Measurements from ENCODE around the gene KIAA0586. TPM values are rescaled to one million over a fixed set of nuclear protein-coding genes. Genes with fewer than 3 reads are reported as not detected.
"Not testable (repeated sequence)": the region's sequence is repeated elsewhere in the genome, so short reads cannot be mapped to it uniquely, and the experiment has no call there.

KIAA0586 gene
- polyA plus RNA-seq, 1 donor = 13.0 TPM

- peaks cover 8% of the 10 kb centered on the region for H3K4me1 ChIP-seq (ENCODE audit: control insufficient read depth, insufficient read depth, low read length)
- H3K9me3 ChIP-seq (ENCODE audit: control insufficient read depth, low read depth, low read length) = no peaks in the 10 kb centered on the region
- no CpG with 5 or more reads among the region's 3 CpGs for WGBS (ENCODE audit: insufficient coverage, low lambda C conversion rate)
- DNase-seq = no peak
- no peaks in the 10 kb centered on the region for H3K36me3 ChIP-seq (ENCODE audit: control insufficient read depth, insufficient read depth, low read length)
- no peak overlapping the region for H3K27ac ChIP-seq (ENCODE audit: low read length)
- no peak overlapping the region for H3K4me3 ChIP-seq (ENCODE audit: low read length)
- H3K27me3 ChIP-seq (ENCODE audit: control insufficient read depth, insufficient read depth, low read length) = no peaks in the 10 kb centered on the region
Observed at GRCh38 chr14:58568322-58568721, 140.8 kb downstream of the KIAA0586 start.

GRCh38 chr14:58571256-58571655, 143.7 kb downstream of the KIAA0586 start:
- H3K4me3 ChIP-seq (ENCODE audit: low read length) = no peak overlapping the region
- no peak overlapping the region for H3K27ac ChIP-seq (ENCODE audit: low read length)
- H3K36me3 ChIP-seq (ENCODE audit: control insufficient read depth, insufficient read depth, low read length) = no peaks in the 10 kb centered on the region
- no peak for DNase-seq
- peaks cover 8% of the 10 kb centered on the region for H3K4me1 ChIP-seq (ENCODE audit: control insufficient read depth, insufficient read depth, low read length)
- no peaks in the 10 kb centered on the region for H3K27me3 ChIP-seq (ENCODE audit: control insufficient read depth, insufficient read depth, low read length)
- no peaks in the 10 kb centered on the region for H3K9me3 ChIP-seq (ENCODE audit: control insufficient read depth, low read depth, low read length)
- 80% methylated on average over 1 of the region's 7 CpGs for WGBS (ENCODE audit: insufficient coverage, low lambda C conversion rate)

- Histone ChIP-seq H3K27me3 (ENCODE audit: control insufficient read depth, insufficient read depth, low read length) (no peaks in the 10 kb centered on the region), H3K9me3 (ENCODE audit: control insufficient read depth, low read depth, low read length) (no peaks in the 10 kb centered on the region), H3K4me1 (ENCODE audit: control insufficient read depth, insufficient read depth, low read length) (peaks cover 8% of the 10 kb centered on the region), H3K27ac (ENCODE audit: low read length) (no peak overlapping the region), H3K36me3 (ENCODE audit: control insufficient read depth, insufficient read depth, low read length) (no peaks in the 10 kb centered on the region), H3K4me3 (ENCODE audit: low read length) (no peak overlapping the region)
- peak; percentile 16 to 38 for DNase-seq
- WGBS (ENCODE audit: insufficient coverage, low lambda C conversion rate) = no CpG with 5 or more reads among the region's 9 CpGs
Observed at GRCh38 chr14:58571769-58572472, 144.4 kb downstream of the KIAA0586 start.

- 100% methylated on average over 1 of the region's 1 CpG for whole genome bisulfite sequencing (ENCODE audit: insufficient coverage, low lambda C conversion rate)
- Histone ChIP-seq H3K27ac (ENCODE audit: low read length) (no peak overlapping the region), H3K36me3 (ENCODE audit: control insufficient read depth, insufficient read depth, low read length) (no peaks in the 10 kb centered on the region), H3K4me1 (ENCODE audit: control insufficient read depth, insufficient read depth, low read length) (peaks cover 8% of the 10 kb centered on the region), H3K27me3 (ENCODE audit: control insufficient read depth, insufficient read depth, low read length) (no peaks in the 10 kb centered on the region), H3K9me3 (ENCODE audit: control insufficient read depth, low read depth, low read length) (no peaks in the 10 kb centered on the region), H3K4me3 (ENCODE audit: low read length) (no peak overlapping the region)
- DNase-seq = no peak
Observed at GRCh38 chr14:58572473-58572853, 144.9 kb downstream of the KIAA0586 start.

- Histone ChIP-seq H3K27ac (ENCODE audit: low read length) (no peak overlapping the region), H3K27me3 (ENCODE audit: control insufficient read depth, insufficient read depth, low read length) (no peaks in the 10 kb centered on the region), H3K4me3 (ENCODE audit: low read length) (no peak overlapping the region), H3K9me3 (ENCODE audit: control insufficient read depth, low read depth, low read length) (no peaks in the 10 kb centered on the region), H3K36me3 (ENCODE audit: control insufficient read depth, insufficient read depth, low read length) (no peaks in the 10 kb centered on the region), H3K4me1 (ENCODE audit: control insufficient read depth, insufficient read depth, low read length) (peaks cover 8% of the 10 kb centered on the region)
- no CpG with 5 or more reads among the region's 2 CpGs for WGBS (ENCODE audit: insufficient coverage, low lambda C conversion rate)
- no peak for DNase-seq
Observed at GRCh38 chr14:58572863-58573262, 145.3 kb downstream of the KIAA0586 start.

GRCh38 chr14:58574623-58575022, 147.1 kb downstream of the KIAA0586 start:
- no peaks in the 10 kb centered on the region for H3K27me3 ChIP-seq (ENCODE audit: control insufficient read depth, insufficient read depth, low read length)
- no peaks in the 10 kb centered on the region for H3K9me3 ChIP-seq (ENCODE audit: control insufficient read depth, low read depth, low read length)
- peaks cover 8% of the 10 kb centered on the region for H3K4me1 ChIP-seq (ENCODE audit: control insufficient read depth, insufficient read depth, low read length)
- H3K4me3 ChIP-seq (ENCODE audit: low read length) = no peak overlapping the region
- DNase-seq = no peak
- H3K36me3 ChIP-seq (ENCODE audit: control insufficient read depth, insufficient read depth, low read length) = no peaks in the 10 kb centered on the region
- H3K27ac ChIP-seq (ENCODE audit: low read length) = no peak overlapping the region
- 100% methylated on average over 1 of the region's 2 CpGs for whole genome bisulfite sequencing (ENCODE audit: insufficient coverage, low lambda C conversion rate)

GRCh38 chr14:58575956-58576355, 148.4 kb downstream of the KIAA0586 start:
- no CpG with 5 or more reads among the region's 1 CpG for WGBS (ENCODE audit: insufficient coverage, low lambda C conversion rate)
- Histone ChIP-seq H3K9me3 (ENCODE audit: control insufficient read depth, low read depth, low read length) (no peaks in the 10 kb centered on the region), H3K27me3 (ENCODE audit: control insufficient read depth, insufficient read depth, low read length) (no peaks in the 10 kb centered on the region), H3K36me3 (ENCODE audit: control insufficient read depth, insufficient read depth, low read length) (no peaks in the 10 kb centered on the region), H3K27ac (ENCODE audit: low read length) (no peak overlapping the region), H3K4me1 (ENCODE audit: control insufficient read depth, insufficient read depth, low read length) (peaks cover 8% of the 10 kb centered on the region), H3K4me3 (ENCODE audit: low read length) (no peak overlapping the region)
- DNase-seq = no peak

- H3K36me3 ChIP-seq (ENCODE audit: control insufficient read depth, insufficient read depth, low read length); DNase-seq; H3K4me3 ChIP-seq (ENCODE audit: low read length); H3K9me3 ChIP-seq (ENCODE audit: control insufficient read depth, low read depth, low read length); H3K4me1 ChIP-seq (ENCODE audit: control insufficient read depth, insufficient read depth, low read length); H3K27ac ChIP-seq (ENCODE audit: low read length); H3K27me3 ChIP-seq (ENCODE audit: control insufficient read depth, insufficient read depth, low read length): not testable (repeated sequence)
Observed at GRCh38 chr14:58580035-58580434, 152.5 kb downstream of the KIAA0586 start.

GRCh38 chr14:58581389-58581788, 153.9 kb downstream of the KIAA0586 start:
- H3K36me3 ChIP-seq (ENCODE audit: control insufficient read depth, insufficient read depth, low read length); H3K4me3 ChIP-seq (ENCODE audit: low read length); H3K4me1 ChIP-seq (ENCODE audit: control insufficient read depth, insufficient read depth, low read length); H3K9me3 ChIP-seq (ENCODE audit: control insufficient read depth, low read depth, low read length); H3K27me3 ChIP-seq (ENCODE audit: control insufficient read depth, insufficient read depth, low read length); H3K27ac ChIP-seq (ENCODE audit: low read length); DNase-seq: not testable (repeated sequence)
- 88% methylated on average over 1 of the region's 1 CpG for WGBS (ENCODE audit: insufficient coverage, low lambda C conversion rate)

GRCh38 chr14:58584383-58584782, 156.9 kb downstream of the KIAA0586 start:
- DNase-seq = no peak
- Histone ChIP-seq H3K36me3 (ENCODE audit: control insufficient read depth, insufficient read depth, low read length) (no peaks in the 10 kb centered on the region), H3K9me3 (ENCODE audit: control insufficient read depth, low read depth, low read length) (no peaks in the 10 kb centered on the region), H3K27ac (ENCODE audit: low read length) (no peak overlapping the region), H3K4me3 (ENCODE audit: low read length) (no peak overlapping the region), H3K4me1 (ENCODE audit: control insufficient read depth, insufficient read depth, low read length) (no peaks in the 10 kb centered on the region), H3K27me3 (ENCODE audit: control insufficient read depth, insufficient read depth, low read length) (no peaks in the 10 kb centered on the region)
- no CpG with 5 or more reads among the region's 1 CpG for WGBS (ENCODE audit: insufficient coverage, low lambda C conversion rate)

- H3K4me3 ChIP-seq (ENCODE audit: low read length) = no peak overlapping the region
- no CpG with 5 or more reads among the region's 1 CpG for WGBS (ENCODE audit: insufficient coverage, low lambda C conversion rate)
- H3K36me3 ChIP-seq (ENCODE audit: control insufficient read depth, insufficient read depth, low read length) = no peaks in the 10 kb centered on the region
- no peak for DNase-seq
- no peaks in the 10 kb centered on the region for H3K4me1 ChIP-seq (ENCODE audit: control insufficient read depth, insufficient read depth, low read length)
- H3K9me3 ChIP-seq (ENCODE audit: control insufficient read depth, low read depth, low read length) = no peaks in the 10 kb centered on the region
- H3K27me3 ChIP-seq (ENCODE audit: control insufficient read depth, insufficient read depth, low read length) = no peaks in the 10 kb centered on the region
- no peak overlapping the region for H3K27ac ChIP-seq (ENCODE audit: low read length)
Observed at GRCh38 chr14:58587271-58587670, 159.8 kb downstream of the KIAA0586 start.

Measured in large intestine (tissue), 3 donors.